HG03521 (cell line): ENCODE data around the gene SF3B5.
"Not testable (repeated sequence)": the region's sequence is repeated elsewhere in the genome, so short reads cannot be mapped to it uniquely, and the experiment has no call there.

ENCODE experiments used
- ATAC-seq: cut with Tn5 transposase; IDR thresholded peaks from one replicate; pipeline ENCODE4 v1.9.1; 2021; ENCODE audit warnings: mild to moderate bottlenecking, moderate library complexity; ENCODE audit not compliant: unreplicated experiment

The SF3B5 gene

DNA sequence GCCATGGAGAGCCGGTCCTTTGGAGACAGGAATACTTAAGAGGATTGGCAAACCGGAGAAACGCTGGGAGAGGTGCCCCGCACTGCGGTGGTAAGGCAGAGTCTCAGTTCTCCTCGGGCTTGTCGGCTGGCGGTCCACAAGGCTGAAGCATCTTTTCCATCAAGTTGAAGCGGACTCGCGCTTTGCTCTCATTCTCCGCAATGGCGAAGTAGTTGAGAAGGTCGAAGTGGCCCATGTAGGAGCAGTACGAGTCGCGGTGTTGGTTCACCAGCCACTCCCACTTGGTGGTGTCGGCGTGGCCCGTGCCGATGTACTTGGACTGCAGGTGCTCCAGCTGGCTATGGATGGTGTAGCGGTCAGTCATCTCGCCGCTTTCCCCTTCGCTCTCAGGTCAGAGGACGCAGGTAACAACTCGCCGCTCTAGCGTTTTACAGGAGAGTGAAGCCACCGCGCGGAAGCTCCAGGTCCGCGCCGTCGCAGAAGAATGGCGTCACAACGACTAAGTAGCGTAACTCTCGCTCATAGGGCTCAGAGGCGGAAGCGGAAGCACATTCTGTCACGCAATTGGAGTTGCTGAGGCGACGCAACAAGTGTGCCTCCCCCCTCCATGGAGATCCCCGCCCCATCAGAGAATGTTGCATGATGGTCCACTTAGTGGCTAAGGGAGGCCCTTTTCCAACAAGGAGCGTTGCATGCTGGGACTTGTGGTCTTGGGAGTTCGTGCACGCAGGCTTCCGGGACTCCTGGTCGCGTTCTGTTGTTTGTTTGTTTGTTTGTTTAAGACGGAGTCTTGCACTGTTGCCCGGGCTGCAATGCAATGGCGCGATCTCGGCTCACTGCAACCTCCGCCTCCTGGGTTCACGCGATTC is at the start of gene SF3B5:
Gene SF3B5, minus strand, starts transcription at position 440 of the 869 bp plus-strand sequence. Its CDS starts 76 bp downstream, at position 364.
- ATAC-seq, result peak; percentile 91

- ATAC-seq, result no peak
Observed at GRCh38 chr6:144144996-144145395, 49.6 kb upstream of the SF3B5 start.

GRCh38 chr6:144143878-144144277 is 48.5 kb upstream of the SF3B5 start:
- ATAC-seq, result no peak

DNA sequence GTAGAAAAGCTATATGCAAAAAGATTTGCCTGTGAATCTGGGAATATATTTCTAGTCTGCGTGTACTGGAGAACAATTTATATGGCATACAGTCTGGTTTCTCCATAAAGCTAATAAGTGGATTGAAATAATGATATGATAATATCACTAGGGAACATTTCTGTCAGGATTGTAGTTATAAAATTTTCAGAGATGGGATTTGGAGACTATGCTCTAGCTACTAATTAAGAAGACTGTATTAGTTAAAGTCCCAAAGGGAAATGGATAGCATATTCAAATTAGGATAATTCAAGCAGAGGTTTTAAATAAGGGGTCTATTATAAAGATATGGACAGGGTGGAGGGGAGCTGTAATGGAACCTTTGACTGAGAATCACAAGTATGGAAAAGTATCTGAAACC is 47.7 kb upstream of the SF3B5 start:
- ATAC-seq, result no peak

DNA sequence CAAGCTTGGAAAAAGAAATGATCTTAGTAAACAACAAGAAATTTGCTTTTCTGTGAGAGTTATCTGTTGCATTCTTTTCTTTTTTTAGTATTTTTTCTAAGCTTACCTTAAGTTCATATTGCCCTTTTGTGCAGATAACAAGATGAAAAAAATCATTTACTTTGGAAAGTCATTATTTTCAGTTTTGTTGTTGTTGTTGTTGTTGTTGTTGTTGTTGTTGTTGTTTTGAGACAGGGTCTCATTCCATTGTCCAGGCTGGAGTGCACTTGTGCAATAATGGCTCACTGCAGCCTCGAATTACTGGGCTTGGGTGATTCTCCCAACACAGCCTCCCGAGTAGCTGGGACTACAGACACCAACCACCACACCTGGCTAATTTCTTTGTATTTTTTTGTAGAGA is 46.1 kb upstream of the SF3B5 start:
- no peak for ATAC-seq

- peak; percentile 57 for ATAC-seq
Observed at GRCh38 chr6:144140867-144141266, 45.5 kb upstream of the SF3B5 start.

DNA sequence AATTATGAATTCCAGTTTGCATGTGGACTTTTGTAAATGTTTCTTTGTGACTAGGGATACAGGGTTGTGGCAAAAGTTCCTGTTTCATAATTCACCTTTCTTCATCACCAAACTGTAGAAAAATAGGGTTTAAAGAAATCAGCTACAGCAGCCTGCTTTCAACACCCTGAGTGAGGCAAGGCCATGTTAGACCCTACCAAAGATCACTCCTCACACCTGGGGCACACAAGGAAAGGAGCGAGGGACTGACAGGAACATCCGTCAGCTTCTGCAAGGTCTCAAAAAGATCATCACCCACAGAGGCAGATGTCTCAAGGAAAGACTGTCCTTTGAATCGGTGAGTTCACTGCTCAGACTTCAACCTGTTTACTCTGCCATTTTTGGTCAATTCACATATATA is 44.4 kb upstream of the SF3B5 start:
- ATAC-seq, result no peak

DNA sequence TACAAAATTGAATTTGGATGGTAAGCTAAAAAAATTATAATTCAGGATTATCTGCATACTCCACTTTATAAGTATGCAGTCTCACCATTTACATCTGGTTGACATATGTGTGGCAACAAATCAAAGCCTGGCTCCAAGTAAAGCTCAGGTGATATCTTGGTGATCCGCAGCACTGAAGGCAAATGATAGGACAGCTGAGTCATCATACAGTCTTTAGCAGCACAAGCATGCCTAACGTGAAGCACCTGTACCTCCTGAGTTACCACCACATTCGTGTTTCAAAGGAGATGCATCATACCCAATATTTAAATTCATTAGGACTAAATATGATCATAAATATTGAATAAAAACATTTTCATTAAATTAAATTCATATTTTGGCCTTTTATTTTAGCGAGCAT is 43.2 kb upstream of the SF3B5 start:
- no peak for ATAC-seq

GRCh38 chr6:144134737-144135136 is 39.4 kb upstream of the SF3B5 start:
- ATAC-seq, result no peak

GRCh38 chr6:144134176-144134575 is 38.8 kb upstream of the SF3B5 start:
- ATAC-seq, result no peak

- no peak for ATAC-seq
Observed at GRCh38 chr6:144133225-144133821, 38.0 kb upstream of the SF3B5 start.

DNA sequence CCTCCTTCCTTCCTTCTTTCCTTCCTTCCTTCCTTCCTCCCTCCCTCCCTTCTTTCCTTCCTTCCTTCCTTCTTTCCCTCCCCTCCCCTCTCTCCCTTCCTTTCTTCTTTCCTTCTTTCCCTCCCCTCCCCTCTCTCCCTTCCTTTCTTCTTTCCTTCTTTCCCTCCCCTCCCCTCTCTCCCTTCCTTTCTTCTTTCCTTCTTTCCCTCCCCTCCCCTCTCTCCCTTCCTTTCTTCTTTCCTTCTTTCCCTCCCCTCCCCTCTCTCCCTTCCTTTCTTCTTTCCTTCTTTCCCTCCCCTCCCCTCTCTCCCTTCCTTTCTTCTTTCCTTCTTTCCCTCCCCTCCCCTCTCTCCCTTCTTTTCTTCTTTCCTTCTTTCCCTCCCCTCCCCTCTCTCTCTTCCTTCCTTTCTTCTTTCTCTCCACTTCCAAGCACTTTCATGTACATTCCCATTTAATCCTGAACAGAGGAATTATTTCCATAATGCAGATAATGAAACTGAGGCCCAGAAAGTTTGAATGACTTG is 36.9 kb upstream of the SF3B5 start:
- not testable (repeated sequence) for ATAC-seq

GRCh38 chr6:144131248-144131709 is 35.9 kb upstream of the SF3B5 start:
- ATAC-seq, result no peak

DNA sequence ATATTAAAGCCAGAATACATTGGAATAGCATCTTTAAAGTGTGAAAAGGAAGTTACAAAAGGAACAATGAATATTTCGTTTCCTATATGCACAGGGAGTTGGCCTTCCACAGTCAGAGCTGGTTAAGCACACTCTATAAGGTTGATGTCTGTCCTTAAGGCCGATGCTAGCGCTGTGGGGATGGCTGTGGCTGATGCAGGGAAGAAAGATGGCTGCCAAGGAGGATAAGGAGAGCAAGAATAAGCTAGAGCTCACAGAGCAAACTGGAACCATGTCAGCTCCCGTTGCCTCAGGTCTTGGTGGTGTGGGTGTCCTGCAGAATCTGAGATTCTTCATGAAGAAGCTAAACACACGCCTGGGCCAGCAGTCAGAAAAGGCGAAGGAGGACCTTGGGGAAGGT is 34.1 kb upstream of the SF3B5 start:
- no peak for ATAC-seq

DNA sequence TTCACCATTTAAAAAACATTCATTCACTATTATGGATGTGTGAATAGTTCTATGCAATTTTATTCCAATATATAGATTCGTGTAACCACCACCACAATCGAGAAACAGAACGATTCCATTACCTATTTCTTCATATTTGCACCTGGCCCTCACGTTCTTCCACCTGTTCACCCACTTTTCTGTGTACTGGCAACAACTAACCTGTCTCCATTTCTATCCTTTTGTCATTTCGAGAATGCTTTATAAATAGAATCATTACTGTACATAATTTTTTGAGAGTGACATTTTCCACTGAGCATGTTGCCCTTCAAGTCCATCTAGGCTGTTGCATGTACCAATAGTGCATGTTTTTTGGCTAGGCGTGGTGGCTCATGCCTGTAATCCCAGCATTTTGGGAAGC is 31.7 kb upstream of the SF3B5 start:
- no peak for ATAC-seq

DNA sequence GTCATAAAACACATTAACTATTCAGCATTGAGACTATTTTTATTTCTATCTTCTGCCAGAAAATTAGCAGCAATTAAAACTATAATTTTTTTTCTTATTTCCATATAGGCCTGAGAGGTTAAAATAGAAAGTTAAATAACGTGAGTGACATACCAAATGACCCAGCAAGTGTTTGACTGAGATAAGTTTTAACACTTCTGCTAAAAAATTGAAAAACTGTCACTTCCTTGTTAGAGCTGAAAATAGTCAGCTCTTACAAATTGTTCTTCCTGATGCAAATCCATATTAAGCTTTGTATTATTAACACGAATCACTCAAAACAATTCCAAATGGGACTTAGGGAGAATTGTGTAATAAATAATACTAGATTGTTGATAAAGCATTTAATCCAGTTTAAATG is 28.5 kb upstream of the SF3B5 start:
- ATAC-seq, result no peak

DNA sequence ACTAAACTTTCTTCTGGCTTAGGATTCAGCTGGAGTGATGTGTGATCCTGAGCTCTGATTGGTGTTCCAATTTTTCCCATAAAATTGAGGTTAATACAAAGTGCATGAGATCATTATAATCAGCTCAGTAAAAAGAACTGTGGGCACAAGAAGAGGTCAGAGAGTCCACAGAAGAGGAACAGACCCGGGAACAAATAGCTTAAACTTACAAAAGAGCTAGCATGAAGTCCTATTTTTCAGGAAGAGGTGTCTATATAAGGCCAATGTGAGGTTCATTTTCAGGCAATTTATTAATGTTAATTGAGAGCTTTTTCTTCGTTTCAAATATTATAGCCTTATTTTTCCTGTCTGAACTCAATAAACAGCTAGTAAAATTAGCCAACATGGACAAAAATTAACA is 28.0 kb upstream of the SF3B5 start:
- no peak for ATAC-seq

GRCh38 chr6:144122861-144123260 is 27.5 kb upstream of the SF3B5 start:
- ATAC-seq, result no peak

DNA sequence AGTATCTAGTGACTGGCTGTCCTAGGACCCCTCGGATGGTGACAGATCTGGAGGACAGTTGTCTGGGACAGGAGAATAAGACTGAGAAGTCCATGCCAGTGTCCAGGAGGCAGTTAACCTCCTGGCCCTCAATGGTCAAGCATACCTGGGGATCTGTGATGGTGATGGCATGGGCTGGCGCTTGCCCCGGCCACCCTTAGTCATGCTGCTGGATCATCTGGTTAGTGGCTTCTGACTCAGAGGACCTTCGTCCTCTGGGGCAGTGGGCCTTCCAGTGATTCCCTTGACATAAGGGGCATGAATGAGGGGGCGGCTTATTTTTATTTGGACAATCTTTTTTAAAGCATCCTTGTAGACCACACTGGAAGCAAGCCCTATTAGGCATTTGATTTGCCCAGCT is 24.0 kb upstream of the SF3B5 start:
- ATAC-seq, result no peak

GRCh38 chr6:144115219-144115618 is 19.8 kb upstream of the SF3B5 start:
- ATAC-seq, result no peak

- ATAC-seq, result no peak
Observed at GRCh38 chr6:144113366-144113765, 18.0 kb upstream of the SF3B5 start.

- ATAC-seq, result no peak
Observed at GRCh38 chr6:144110210-144110609, 14.8 kb upstream of the SF3B5 start.
